Thymus (tissue), 11 donors: Measurements from ENCODE around the gene CYTH1. TPM values are rescaled to one million over a fixed set of nuclear protein-coding genes. Genes with fewer than 3 reads are reported as not detected.

Source experiments
- DNase-seq, 9 donors: peaks; one replicate each; pipeline ENCODE4 v3.0.0-alpha.2; 2013; ENCODE audit warnings: low spot score in 9 of 9, low read depth in 6 of 9, missing footprints in 1 of 9
- H3K27ac ChIP-seq, 2 donors: one replicate each; pipeline ENCODE4 v1.5.1; 2013; ENCODE audit warnings: control low read depth in 1 of 2, low read depth in 1 of 2, low read length in 1 of 2, mild to moderate bottlenecking in 1 of 2, moderate library complexity in 1 of 2
- H3K27me3 ChIP-seq, 2 donors: one replicate each; pipeline ENCODE4 v1.5.1; 2013; ENCODE audit warnings: low read length in 1 of 2; ENCODE audit not compliant: control insufficient read depth in 2 of 2, insufficient read depth in 1 of 2
- H3K36me3 ChIP-seq, 2 donors: one replicate each; pipeline ENCODE4 v1.5.1; 2013; ENCODE audit warnings: low read length in 1 of 2, mild to moderate bottlenecking in 1 of 2, moderate library complexity in 1 of 2; ENCODE audit not compliant: control insufficient read depth in 2 of 2, insufficient read depth in 2 of 2
- H3K4me1 ChIP-seq, 2 donors: one replicate each; pipeline ENCODE4 v1.5.1; 2013; ENCODE audit warnings: low read length in 2 of 2; ENCODE audit not compliant: control insufficient read depth in 2 of 2, insufficient read depth in 2 of 2
- H3K4me3 ChIP-seq, 2 donors: one replicate each; pipeline ENCODE4 v1.5.1; 2013; ENCODE audit warnings: low read length in 2 of 2, control low read depth in 1 of 2, mild to moderate bottlenecking in 1 of 2
- H3K9me3 ChIP-seq, 2 donors: one replicate each; pipeline ENCODE4 v1.5.1; 2013; ENCODE audit warnings: low read length in 1 of 2, mild to moderate bottlenecking in 1 of 2; ENCODE audit not compliant: control insufficient read depth in 2 of 2, insufficient read depth in 1 of 2
- WGBS: extraction: QIAGEN DNeasy Blood & Tissue Kit; methylation state at CpG from one replicate; pipeline ENCODE4 v1.1.7; 2013; 5-methylcytosine and 5-hydroxymethylcytosine counted together
- polyA plus RNA-seq: library from polyadenylated mRNA; stranded (reverse); fragments of 200-250 nt; gene quantifications from one replicate; pipeline ENCODE4 v1.2.3, GENCODE V29; 2013
- total RNA-seq: library from RNA; stranded (reverse); fragments of 120-200 nt; gene quantifications from one replicate; pipeline ENCODE4 v1.2.4, GENCODE V29; 2013
- donor health status: healthy.

Gene CYTH1
- total and polyA plus RNA-seq, 2 donors = 39.9 to 91.7 TPM

DNA sequence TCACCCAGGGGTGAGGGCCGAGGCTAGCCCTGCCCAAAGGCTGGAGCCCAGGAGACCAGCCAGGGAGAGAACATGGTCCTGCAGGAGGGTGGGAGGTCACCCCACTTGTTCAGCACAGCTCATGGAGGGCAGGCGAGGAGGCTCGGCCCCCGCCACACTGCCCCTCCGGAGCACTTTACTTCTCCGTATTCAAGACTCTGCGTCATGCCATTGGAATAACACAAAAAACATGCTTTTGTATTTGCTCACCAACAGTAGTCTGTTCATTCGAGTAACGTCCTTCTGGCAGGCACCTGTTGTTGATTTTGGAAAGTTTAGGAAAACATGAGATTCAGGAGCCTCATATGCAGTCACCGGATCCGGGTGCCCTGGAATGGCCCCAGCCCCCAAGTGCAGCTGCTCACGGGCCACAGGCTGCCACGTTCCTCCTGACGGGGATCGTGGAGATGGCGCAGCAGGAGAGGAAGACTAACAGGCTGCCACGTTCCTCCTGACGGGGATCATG lies 123.7 kb downstream of the CYTH1 start:
- Histone ChIP-seq H3K36me3 (no peaks in the 10 kb centered on the region), H3K9me3 (peaks cover 0 to 6% of the 10 kb centered on the region in 2 donors), H3K4me3 (no peak overlapping the region), H3K4me1 (peaks cover 0 to 3% of the 10 kb centered on the region in 2 donors), H3K27me3 (no peaks in the 10 kb centered on the region), H3K27ac (peak overlapping the region in 1 of 2 donors; percentile 42)
- DNase-seq = no peak
- WGBS = 95% methylated on average over 18 of the region's 18 CpGs

DNA sequence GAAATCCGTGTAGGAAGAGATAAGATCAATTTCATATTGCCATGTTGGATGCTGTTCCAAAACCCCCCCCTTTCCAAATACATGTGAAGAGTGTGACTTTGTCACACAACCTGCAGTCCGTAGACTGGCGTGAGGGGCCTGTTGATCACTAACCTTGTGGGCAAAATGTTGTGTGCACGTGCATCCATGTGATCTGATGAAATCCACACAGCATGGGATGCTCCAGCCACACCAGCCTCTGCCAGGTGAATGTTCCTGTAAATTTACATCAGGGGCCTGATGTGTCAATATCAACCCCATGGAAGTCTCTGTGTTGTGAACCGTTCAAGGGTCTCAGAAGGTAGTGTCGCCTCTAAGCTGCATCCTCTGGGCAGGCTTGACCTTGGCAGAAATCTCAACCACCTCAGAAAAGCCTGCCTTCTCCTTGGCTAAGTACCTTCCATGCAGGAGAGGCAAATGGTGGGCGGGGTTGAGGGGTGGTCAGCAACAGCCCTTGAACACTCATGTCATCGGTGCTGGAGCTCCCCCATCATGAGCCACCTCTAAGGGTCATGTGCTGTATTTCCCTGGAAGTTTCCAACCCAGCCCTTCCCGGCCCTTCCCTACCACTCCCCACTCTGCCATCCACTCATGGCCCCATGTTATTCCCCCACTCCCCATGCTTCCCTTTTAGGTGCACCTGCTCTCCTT lies 126.7 kb downstream of the CYTH1 start:
- Histone ChIP-seq H3K27me3 (no peaks in the 10 kb centered on the region), H3K27ac (no peak overlapping the region), H3K36me3 (no peaks in the 10 kb centered on the region), H3K4me1 (peaks cover 0 to 3% of the 10 kb centered on the region in 2 donors), H3K4me3 (no peak overlapping the region), H3K9me3 (peaks cover 0 to 6% of the 10 kb centered on the region in 2 donors)
- DNase-seq = no peak
- WGBS = 97% methylated on average over 9 of the region's 9 CpGs

DNA sequence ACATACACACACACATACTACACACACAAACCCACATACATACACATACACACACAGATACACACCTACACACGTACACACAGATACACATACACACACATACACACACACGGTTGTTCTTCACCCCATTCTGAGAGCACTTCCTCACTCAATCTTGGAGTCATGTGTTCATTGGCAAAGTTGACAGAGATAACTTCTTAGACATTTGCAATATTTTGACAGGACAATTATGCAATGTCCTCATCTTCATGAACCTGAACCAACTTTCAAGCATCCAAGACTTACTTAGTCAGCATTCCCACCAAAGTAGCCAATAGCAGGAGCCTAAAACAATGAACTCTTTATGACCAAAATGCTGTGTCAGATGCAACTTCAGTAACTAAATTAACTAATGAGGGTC lies 127.7 kb downstream of the CYTH1 start:
- H3K36me3 ChIP-seq = no peaks in the 10 kb centered on the region
- no peak for DNase-seq
- peaks cover 0 to 6% of the 10 kb centered on the region in 2 donors for H3K9me3 ChIP-seq
- H3K27ac ChIP-seq = no peak overlapping the region
- H3K27me3 ChIP-seq = no peaks in the 10 kb centered on the region
- peaks cover 0 to 3% of the 10 kb centered on the region in 2 donors for H3K4me1 ChIP-seq
- WGBS = 95% methylated on average over 2 of the region's 2 CpGs
- H3K4me3 ChIP-seq = no peak overlapping the region

DNA sequence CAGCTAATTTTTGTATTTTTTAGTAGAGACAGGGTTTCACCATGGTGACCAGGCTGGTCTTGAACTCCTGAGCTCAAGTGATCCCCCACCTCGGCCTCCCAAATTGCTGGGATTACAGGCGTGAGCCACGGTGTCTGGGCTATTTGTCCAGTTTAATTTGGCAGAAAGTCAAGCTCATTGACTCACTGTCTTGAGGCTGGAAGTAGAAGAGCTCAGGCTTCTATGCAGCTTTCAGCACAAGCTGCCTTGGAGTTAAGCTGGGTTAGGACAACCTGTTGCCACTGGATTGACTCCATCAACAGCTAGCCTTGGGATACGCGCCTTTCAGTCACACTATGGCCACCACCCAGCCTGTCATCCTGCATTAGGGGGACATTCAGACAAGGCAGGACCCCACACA lies 128.7 kb downstream of the CYTH1 start:
- DNase-seq = no peak
- WGBS = 78% methylated on average over 5 of the region's 5 CpGs
- no peak overlapping the region for H3K27ac ChIP-seq

DNA sequence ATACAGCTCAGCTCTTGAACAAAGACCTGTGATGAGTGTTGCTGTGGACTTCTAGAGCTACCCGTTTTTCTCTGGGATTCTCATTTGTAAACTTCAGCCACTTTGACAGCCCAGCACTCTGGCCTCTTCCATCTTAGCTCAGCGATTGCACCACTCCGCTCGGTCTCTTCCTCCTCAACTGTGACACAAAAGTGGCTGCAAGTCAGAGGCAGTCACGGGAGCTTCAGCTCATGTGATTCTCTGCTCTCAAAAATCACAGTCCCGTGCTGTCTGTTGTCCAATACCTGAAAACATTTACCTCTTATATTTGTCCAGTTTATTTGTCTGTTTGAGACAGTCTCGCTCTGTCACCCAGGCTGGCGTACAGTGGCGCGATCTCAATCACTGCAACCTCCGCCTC lies 129.2 kb downstream of the CYTH1 start:
- DNase-seq = no peak
- WGBS = 80% methylated on average over 11 of the region's 11 CpGs
- Histone ChIP-seq H3K9me3 (peaks cover 1 to 3% of the 10 kb centered on the region in 2 donors), H3K36me3 (no peaks in the 10 kb centered on the region), H3K4me3 (no peak overlapping the region), H3K27ac (no peak overlapping the region), H3K4me1 (peaks cover 0 to 7% of the 10 kb centered on the region in 2 donors), H3K27me3 (no peaks in the 10 kb centered on the region)

More for the DNA sequence above, 128.7 kb downstream of the CYTH1 start:
- Histone ChIP-seq H3K4me3 (no peak overlapping the region), H3K4me1 (peaks cover 0 to 3% of the 10 kb centered on the region in 2 donors), H3K27me3 (no peaks in the 10 kb centered on the region), H3K36me3 (no peaks in the 10 kb centered on the region), H3K9me3 (peaks cover 0 to 6% of the 10 kb centered on the region in 2 donors)

DNA sequence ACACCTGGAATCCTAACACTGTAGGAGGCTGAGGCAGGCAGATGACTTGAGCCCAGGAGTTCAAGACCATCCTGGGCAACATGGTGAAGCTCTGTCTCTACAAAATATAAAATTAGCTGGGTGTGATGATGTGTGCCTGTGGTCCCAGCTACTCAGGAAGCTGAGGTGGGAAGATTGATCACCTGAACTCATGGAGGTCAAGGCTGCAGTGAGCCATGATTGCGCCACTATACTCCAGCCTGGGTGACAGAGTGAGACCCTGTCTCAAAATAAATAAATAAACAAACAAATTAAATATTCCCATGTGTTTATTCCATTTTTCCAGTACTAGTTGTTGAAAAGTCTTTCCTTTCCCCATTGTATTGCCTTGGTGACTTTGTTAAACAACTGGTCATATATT lies 130.0 kb downstream of the CYTH1 start:
- 98% methylated on average over 1 of the region's 1 CpG for WGBS
- peaks cover 0 to 16% of the 10 kb centered on the region in 2 donors for H3K4me1 ChIP-seq
- no peak overlapping the region for H3K4me3 ChIP-seq
- H3K27ac ChIP-seq = no peak overlapping the region
- DNase-seq = no peak
- H3K27me3 ChIP-seq = no peaks in the 10 kb centered on the region
- no peaks in the 10 kb centered on the region for H3K36me3 ChIP-seq
- H3K9me3 ChIP-seq = peaks cover 0 to 1% of the 10 kb centered on the region in 2 donors

DNA sequence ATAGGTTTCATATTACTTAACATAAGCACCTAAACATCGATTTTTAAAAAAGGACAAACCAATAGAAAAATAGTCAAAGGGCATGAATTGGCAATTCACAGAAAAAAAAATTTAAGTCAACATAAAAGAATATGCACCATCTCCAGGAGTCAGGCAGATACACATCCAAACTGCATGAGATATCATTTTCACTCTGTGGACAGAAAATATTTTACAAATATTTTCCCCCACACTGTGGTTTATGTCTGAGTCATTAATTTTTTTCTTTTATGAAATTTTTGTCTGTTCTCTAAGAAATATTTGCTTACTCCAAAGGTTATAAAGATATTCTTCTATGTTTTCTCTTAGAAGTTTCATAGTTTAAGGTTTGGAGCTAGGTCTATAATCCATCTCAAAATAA lies 130.5 kb downstream of the CYTH1 start:
- H3K27me3 ChIP-seq = no peaks in the 10 kb centered on the region
- no peak overlapping the region for H3K4me3 ChIP-seq
- 94% methylated on average over 1 of the region's 1 CpG for WGBS
- peaks cover 0 to 1% of the 10 kb centered on the region in 2 donors for H3K9me3 ChIP-seq
- no peak overlapping the region for H3K27ac ChIP-seq
- peaks cover 0 to 17% of the 10 kb centered on the region in 2 donors for H3K4me1 ChIP-seq
- no peak for DNase-seq
- no peaks in the 10 kb centered on the region for H3K36me3 ChIP-seq

DNA sequence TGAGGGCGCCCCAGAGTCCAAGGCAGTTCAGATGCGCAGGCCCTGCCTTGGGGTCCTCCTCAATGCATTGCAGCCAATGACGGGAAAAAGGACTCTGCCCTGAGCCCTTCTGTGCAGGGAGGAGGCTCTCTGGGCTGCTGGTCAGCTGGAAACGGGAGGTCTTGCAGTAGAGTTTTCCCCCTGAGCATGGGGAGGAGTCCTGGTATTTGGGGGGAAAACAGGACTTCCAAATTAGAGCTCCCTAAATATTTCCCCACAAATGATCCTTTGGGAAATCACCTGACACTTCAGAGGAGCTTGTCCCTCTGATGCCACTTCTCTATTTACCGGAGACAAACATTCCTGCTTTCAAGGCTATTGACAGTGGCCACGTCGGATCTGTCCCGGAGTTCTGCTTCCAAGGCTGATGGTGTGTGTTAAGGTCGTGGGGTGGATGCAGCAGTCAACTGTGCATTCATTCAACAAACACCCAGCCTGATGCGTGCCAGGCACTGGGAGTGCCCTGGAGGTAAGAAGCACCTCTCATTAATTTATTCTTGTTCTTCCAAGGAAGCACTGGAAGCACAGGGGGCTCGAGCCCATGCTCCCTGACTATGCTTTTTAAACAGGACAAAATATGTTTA lies 131.9 kb downstream of the CYTH1 start:
- peaks cover 0 to 1% of the 10 kb centered on the region in 2 donors for H3K9me3 ChIP-seq
- H3K4me1 ChIP-seq = peaks cover 5 to 26% of the 10 kb centered on the region in 2 donors
- H3K36me3 ChIP-seq = no peaks in the 10 kb centered on the region
- no peak for DNase-seq
- H3K27ac ChIP-seq = no peak overlapping the region
- no peak overlapping the region for H3K4me3 ChIP-seq
- no peaks in the 10 kb centered on the region for H3K27me3 ChIP-seq
- 84% methylated on average over 11 of the region's 11 CpGs for WGBS

DNA sequence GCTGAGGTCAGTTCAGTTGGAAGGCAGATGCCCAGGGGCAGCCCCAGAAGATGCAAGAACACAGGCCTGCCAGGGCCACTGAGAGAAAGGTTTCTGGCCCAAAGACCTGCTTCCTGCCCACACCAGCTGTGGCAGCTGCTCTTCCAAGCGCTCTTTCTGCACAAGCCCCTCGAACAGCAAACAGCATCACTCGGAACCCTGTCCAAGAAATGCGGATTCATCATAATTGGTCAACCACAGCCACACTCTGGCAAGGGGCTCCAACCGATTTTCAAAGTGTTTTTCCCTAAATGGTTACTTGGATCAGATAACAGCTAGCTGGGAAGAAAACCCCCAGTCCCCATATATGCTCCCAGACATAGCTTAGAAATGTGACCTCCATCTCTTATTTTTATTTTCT lies 133.8 kb downstream of the CYTH1 start:
- DNase-seq = no peak
- no peak overlapping the region for H3K27ac ChIP-seq
- H3K36me3 ChIP-seq = no peaks in the 10 kb centered on the region
- no peak overlapping the region for H3K4me3 ChIP-seq
- peaks cover 0 to 1% of the 10 kb centered on the region in 2 donors for H3K9me3 ChIP-seq
- peaks cover 5 to 26% of the 10 kb centered on the region in 2 donors for H3K4me1 ChIP-seq
- WGBS = 98% methylated on average over 5 of the region's 5 CpGs
- no peaks in the 10 kb centered on the region for H3K27me3 ChIP-seq
